GM23338 (cell line): Measurements from ENCODE around the gene TEX53. TPM values are rescaled to one million over a fixed set of nuclear protein-coding genes. Genes with fewer than 3 reads are reported as not detected.
A peak's percentile ranks its signal among the peaks of the same experiment; 100 is the strongest.

Source experiments
- ATAC-seq: fragments of 200-7000 bp; cut with Tn5 transposase; 3 replicates; pipeline ENCODE4 v1.9.1; 2020
- DNase-seq: peaks from one replicate; pipeline ENCODE4 v3.0.0-alpha.2; 2015; ENCODE audit warnings: low spot score
- H2AFZ ChIP-seq: fragments of 200-600 bp; sonication (generic); 2 replicates; pipeline ENCODE4 v1.8.0; 2016; ENCODE audit warnings: antibody characterized with exemption, mild to moderate bottlenecking, moderate library complexity
- H3F3A ChIP-seq: fragments of 200-600 bp; sonication (generic); replicated peaks from 2 replicates; pipeline ENCODE4 v1.8.0; 2017; ENCODE audit warnings: antibody characterized with exemption, mixed run types, low read depth
- H3K27ac ChIP-seq: fragments of 200-600 bp; sonication (generic); 2 replicates; pipeline ENCODE4 v1.6.1; 2016; ENCODE audit warnings: low read depth
- H3K27me3 ChIP-seq: fragments of 200-600 bp; sonication (generic); 2 replicates; pipeline ENCODE4 v1.8.0; 2016; ENCODE audit warnings: mild to moderate bottlenecking, mixed run types, moderate library complexity; ENCODE audit not compliant: insufficient read depth
- H3K36me3 ChIP-seq: fragments of 200-600 bp; sonication (generic); 2 replicates; pipeline ENCODE4 v1.8.0; 2016; ENCODE audit warnings: mild to moderate bottlenecking; ENCODE audit not compliant: insufficient read depth
- H3K4me1 ChIP-seq: fragments of 200-600 bp; sonication (generic); 2 replicates; pipeline ENCODE4 v1.8.0; 2016; ENCODE audit warnings: mild to moderate bottlenecking, moderate library complexity; ENCODE audit not compliant: insufficient read depth
- H3K4me2 ChIP-seq: fragments of 200-600 bp; sonication (generic); 2 replicates; pipeline ENCODE4 v1.7.1; 2017; ENCODE audit warnings: mixed run types
- H3K4me3 ChIP-seq: fragments of 200-600 bp; sonication (generic); 2 replicates; pipeline ENCODE4 v1.6.1; 2016; ENCODE audit warnings: mixed run types
- H3K79me2 ChIP-seq: fragments of 200-600 bp; sonication (generic); replicated peaks from 2 replicates; pipeline ENCODE4 v1.8.0; 2017; ENCODE audit warnings: mild to moderate bottlenecking; ENCODE audit not compliant: insufficient read depth
- H3K9me2 ChIP-seq: fragments of 200-600 bp; sonication (generic); 2 replicates; pipeline ENCODE4 v1.8.0; 2017; ENCODE audit not compliant: insufficient read depth
- H4K20me1 ChIP-seq: fragments of 200-600 bp; sonication (generic); replicated peaks from 2 replicates; pipeline ENCODE4 v1.8.0; 2017; ENCODE audit warnings: mild to moderate bottlenecking; ENCODE audit not compliant: insufficient read depth
- H3K27ac Mint-ChIP-seq: 2 replicates; pipeline ENCODE4 v1.8.0; 2020; ENCODE audit warnings: inconsistent platforms, mild to moderate bottlenecking, moderate library complexity, mixed read lengths
- H3K27me3 Mint-ChIP-seq: 3 replicates; pipeline ENCODE4 v1.8.0; 2022; ENCODE audit warnings: low read depth, mild to moderate bottlenecking, moderate library complexity, mixed read lengths, inconsistent platforms; ENCODE audit not compliant: insufficient read depth, poor library complexity
- H3K36me3 Mint-ChIP-seq: 3 replicates; pipeline ENCODE4 v1.8.0; 2021; ENCODE audit warnings: low read depth, mild to moderate bottlenecking, inconsistent platforms, moderate library complexity, mixed read lengths
- H3K4me1 Mint-ChIP-seq: 3 replicates; pipeline ENCODE4 v1.8.0; 2020; ENCODE audit warnings: mild to moderate bottlenecking, inconsistent platforms, mixed read lengths
- H3K4me3 Mint-ChIP-seq: 3 replicates; pipeline ENCODE4 v1.8.0; 2021; ENCODE audit warnings: moderate library complexity, mild to moderate bottlenecking, inconsistent platforms, mixed read lengths
- H3K9me3 Mint-ChIP-seq: 3 replicates; pipeline ENCODE4 v1.8.0; 2020; ENCODE audit warnings: moderate library complexity, mild to moderate bottlenecking, inconsistent platforms, mixed read lengths
- ETS1 ChIP-seq: IDR thresholded peaks from 2 replicates; pipeline ENCODE4 v1.6.1; 2016; ENCODE audit warnings: antibody characterized with exemption
- POLR2AphosphoS5 ChIP-seq: IDR thresholded peaks from 2 replicates; pipeline ENCODE4 v1.6.1; 2016; ENCODE audit warnings: antibody characterized with exemption, low read depth
- ZNF114 ChIP-seq: fragments of 250-450 bp; sonication (Bioruptor Pico); IDR thresholded peaks from 2 replicates; pipeline ENCODE4 v1.5.0; 2020; ENCODE audit warnings: mild to moderate bottlenecking, moderate library complexity
- ZNF462 ChIP-seq: fragments of 250-450 bp; sonication (Bioruptor Pico); IDR thresholded peaks from 2 replicates; pipeline ENCODE4 v1.5.0; 2020; ENCODE audit warnings: mild to moderate bottlenecking, moderate library complexity
- polyA plus RNA-seq: library from polyadenylated mRNA; unstranded; fragments of >200 nt; fragmentation: Nextera tagmentation; extraction: Ambion mirVana; gene quantifications from 2 replicates; pipeline ENCODE4 v1.2.1, GENCODE V29; 2016
- total RNA-seq: library from RNA; depleted of rRNA; stranded (reverse); fragments of >200 nt; shearing (Covaris generic); gene quantifications from 2 replicates; pipeline ENCODE4 v1.2.3, GENCODE V29; 2014

Gene TEX53
- total and polyA plus RNA-seq, 2 experiments from 2014 or later, result not detected

GRCh38 chr9:114691046-114691955 is 33.7 kb upstream of the TEX53 start:
- H3K27me3 ChIP-seq, result no peaks in the 10 kb centered on the region
- H3K4me2 ChIP-seq, result no peak overlapping the region
- ATAC-seq (no peak), DNase-seq (no peak)
- 0 out of 2 replicates have a peak overlapping the region, but pooled peaks have one; percentile 23 for H2AFZ ChIP-seq
- no peak overlapping the region for H3K4me3 ChIP-seq
- peaks cover 7% of the 10 kb centered on the region; the same call in 1 of the 2 replicates for H3K4me1 ChIP-seq
- TF ChIP-seq POLR2AphosphoS5, result no peak
- TF ChIP-seq ETS1, result no peak
- no peak for TF ChIP-seq ZNF114 (CRISPR knock-in tag)
- no peak for TF ChIP-seq ZNF462
- H3K27ac ChIP-seq, result no peak overlapping the region
- H3K4me1 Mint-ChIP-seq, result peaks cover 7% of the 10 kb centered on the region; the same call in 2 of the 3 replicates
- H3K36me3 ChIP-seq, result no peaks in the 10 kb centered on the region
- no peaks in the 10 kb centered on the region for H3K9me3 Mint-ChIP-seq
- H3K4me3 Mint-ChIP-seq, result no peak overlapping the region
- no peak overlapping the region for H3K27ac Mint-ChIP-seq
- no peaks in the 10 kb centered on the region for H3K9me2 ChIP-seq
- peaks cover 3% of the 10 kb centered on the region for H3K27me3 Mint-ChIP-seq
- no peaks in the 10 kb centered on the region for H3K79me2 ChIP-seq
- H3F3A ChIP-seq, result no peaks in the 10 kb centered on the region
- no peaks in the 10 kb centered on the region for H3K36me3 Mint-ChIP-seq
- H4K20me1 ChIP-seq, result no peaks in the 10 kb centered on the region; the same call in 1 of the 2 replicates
